GM19043 (cell line): ENCODE data around the gene S1PR2.
"Not testable (repeated sequence)": the region's sequence is repeated elsewhere in the genome, so short reads cannot be mapped to it uniquely, and the experiment has no call there.

Experiments used
- ATAC-seq: cut with Tn5 transposase; IDR thresholded peaks from one replicate; pipeline ENCODE4 v1.9.1; 2021; ENCODE audit warnings: low read depth; ENCODE audit not compliant: unreplicated experiment

S1PR2 gene

DNA sequence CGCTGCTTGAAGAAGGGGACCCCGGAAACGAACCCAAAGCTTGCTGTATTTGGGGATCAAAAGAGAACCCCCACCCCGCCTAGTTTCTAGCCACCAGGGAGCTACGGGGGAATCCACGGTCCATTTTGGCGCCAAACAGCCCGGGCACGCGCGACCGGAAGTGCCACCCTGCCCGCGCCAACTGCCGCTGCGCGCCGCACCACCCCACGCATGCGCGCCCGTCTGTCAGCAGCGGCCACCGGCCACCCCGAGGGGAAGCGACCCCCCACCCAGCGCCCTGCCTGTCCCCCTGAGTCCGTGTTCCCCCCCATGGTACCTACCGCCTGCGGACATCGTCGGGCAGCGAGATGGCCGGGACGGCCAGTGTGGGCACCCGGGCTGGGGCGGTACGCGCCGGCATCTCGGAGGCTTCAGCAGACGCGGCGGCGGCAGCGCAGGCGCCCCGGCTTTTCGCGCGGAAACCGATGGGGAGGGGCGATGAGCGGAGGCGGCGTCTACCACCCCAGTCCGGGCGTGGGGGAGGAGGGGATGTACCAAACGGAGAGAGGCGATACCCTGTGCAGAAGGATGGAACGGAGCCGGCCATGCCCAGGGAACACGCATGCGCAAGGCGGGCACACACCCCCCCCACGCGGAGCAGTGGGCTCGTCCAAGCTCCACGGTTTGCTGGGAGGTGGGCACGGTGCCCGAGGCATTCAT is 36.5 kb downstream of the S1PR2 start, which contains the start of gene DNMT1:
TSS of gene DNMT1 (minus strand) at position 454 of the 699 bp plus-strand sequence. CDS start at position 400, 54 bp downstream.
- peak; percentile 89 for ATAC-seq

DNA sequence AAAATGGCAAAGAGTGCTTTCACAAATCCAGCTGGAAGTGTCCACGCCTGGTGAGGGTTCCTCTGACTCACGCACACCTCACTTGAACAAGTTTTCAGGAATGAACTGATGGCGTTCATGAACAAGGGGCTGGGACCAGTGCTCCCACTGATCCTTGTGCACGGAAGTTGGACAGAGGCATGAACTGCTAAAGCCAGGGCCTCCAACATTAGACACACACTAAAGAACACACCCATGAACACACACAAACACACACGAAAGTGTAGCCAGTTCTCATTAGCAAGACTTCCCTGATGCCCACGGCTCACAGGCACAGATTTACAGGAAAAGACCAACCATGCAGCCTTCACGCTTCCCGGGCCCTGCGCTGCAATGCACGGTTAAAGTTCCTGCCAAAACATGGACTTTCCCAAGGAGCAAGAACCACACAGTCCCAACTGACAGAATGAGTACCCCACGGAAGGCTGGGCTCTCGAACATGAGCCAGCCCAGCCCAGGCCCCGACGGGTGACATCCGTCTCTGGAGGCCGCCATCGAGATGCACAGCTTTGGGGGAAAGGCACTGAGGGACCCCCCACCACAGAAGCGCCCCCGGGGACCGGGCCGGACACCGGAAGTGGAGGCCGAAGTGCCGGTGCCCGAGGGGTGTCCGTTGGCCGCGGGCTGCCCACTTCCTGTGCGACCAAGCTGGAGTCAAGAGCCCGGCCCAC is 37.2 kb downstream of the S1PR2 start:
- no peak for ATAC-seq

DNA sequence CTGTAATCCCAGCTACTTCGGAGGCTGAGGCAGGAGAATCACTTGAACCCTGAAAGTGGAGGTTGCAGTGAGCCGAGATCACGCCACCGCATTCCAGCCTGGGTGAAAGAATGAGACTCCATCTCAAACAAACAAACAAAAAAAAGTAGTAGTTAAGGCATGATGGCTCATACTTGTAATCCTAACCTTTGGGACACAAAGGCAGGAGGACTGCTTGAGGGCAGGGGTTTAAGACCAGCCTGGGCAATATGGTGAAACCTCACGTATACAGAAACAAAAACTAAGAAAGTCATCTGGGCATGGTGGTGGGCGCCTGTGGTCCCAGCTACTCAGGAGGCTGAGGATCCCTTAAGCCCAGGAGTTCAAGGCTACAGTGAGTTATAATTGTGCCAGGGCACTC is 38.2 kb downstream of the S1PR2 start:
- no peak for ATAC-seq

DNA sequence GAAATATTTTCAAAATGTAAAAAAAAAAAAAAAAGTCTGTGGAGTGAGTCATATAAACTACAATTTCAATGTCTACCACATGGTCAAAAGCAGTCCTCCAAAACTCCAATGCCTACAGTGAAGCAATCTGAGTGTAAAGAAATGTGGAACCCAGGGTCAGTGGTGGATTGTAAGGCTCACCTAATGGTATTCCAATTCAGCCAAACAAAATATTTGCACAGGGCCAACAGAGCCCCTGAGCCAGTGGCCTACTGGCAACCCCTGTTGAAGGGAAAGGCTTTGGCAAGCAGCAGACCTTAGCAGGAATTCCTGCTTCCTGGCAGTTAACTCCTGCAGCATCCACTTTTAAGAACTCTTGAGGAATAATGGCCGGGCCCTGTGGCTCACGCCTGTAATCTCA is 39.8 kb downstream of the S1PR2 start:
- no peak for ATAC-seq

DNA sequence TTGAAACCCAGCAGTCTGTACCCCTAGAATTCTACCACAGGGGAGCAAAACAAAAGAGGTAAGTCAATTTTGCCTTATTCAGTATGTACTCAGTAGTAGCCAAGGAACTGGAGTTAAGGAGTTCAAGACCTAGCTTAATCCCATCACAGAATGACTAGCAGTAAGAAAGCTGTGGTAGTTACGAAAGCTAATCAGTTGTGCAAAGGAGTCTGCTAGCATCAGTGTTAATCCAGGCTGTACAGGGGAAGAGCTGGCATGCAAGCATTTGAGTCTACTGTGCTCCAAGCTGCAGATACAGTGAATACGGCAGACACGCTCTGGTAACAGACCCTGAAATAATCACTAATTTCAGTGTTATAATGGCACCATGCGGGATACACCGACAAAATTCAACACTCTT is 41.1 kb downstream of the S1PR2 start:
- ATAC-seq: no peak

DNA sequence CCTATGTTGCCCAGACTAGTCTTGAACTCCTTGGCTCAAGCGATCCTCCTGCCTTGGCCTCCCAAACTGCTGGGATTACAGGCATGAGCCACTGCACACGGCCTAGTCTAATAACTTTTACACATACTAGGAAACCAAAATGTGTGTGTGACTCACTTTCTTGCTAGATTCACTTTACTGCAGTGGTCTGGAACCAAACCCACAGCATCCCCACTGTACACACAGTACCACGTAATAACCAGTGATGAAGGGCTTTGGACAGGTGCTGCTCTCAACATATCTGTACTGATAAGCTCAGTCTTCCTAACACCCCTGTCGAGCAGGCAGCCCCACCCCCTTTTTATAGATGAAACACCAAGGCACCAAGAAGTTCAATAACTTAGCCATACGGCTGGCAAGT is 41.5 kb downstream of the S1PR2 start:
- no peak for ATAC-seq

DNA sequence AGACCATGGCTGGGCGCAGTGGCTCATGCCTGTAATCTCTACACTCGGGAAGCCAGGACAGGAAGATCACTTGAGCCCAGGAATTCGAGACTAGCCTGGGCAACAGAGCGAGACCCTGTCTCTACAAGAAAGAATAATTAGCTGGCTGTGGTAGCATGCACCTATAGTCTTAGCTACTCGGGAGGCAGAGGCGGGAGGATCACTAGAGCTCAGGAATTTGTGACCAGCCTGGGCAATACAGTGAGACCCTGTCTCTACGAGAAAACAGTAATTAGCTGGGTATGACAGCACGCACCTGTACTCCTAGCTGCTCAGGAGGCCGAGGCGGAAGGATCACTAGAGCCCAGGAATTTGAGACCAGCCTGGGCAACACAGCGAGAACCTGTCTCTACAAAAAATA is 43.8 kb downstream of the S1PR2 start:
- no peak for ATAC-seq

DNA sequence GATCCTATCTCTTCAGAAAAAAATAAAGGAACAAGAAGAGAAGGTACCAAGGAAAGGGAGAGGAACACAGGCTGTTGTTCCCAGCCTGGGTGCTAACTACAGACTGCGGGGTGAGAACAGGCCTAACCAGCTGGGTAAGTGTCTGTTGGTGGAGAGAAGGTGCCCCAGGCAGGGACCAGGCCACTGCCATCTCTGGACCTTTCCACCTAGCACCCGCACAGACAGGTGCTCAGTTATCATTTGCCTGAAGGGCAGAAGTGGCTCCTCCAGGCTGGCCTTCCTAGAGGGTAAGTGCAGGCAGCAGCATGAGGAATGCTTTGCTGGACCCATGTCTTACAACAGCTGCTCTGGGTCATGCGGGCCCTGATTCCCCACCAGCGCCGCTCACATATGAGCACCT is 46.5 kb downstream of the S1PR2 start:
- no peak for ATAC-seq

DNA sequence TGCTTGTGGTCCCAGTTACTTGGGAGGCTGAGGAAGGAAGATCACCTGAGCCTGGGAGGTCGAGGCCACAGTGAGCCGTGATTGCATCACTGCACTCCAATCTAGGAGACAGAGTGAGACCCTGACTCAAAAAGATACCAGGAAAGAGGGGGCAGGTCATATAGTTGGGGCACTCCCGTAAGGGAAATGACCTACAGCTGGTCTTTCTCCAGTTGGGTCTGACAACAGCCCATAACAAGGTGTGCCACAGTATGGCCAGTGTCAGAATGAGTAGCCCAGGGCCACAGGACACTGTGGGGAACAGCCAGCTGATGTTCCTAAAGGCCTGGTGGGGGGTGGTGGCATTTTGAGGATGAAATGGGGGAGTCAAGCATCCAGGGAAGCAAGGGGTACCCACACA is 47.2 kb downstream of the S1PR2 start:
- no peak for ATAC-seq

DNA sequence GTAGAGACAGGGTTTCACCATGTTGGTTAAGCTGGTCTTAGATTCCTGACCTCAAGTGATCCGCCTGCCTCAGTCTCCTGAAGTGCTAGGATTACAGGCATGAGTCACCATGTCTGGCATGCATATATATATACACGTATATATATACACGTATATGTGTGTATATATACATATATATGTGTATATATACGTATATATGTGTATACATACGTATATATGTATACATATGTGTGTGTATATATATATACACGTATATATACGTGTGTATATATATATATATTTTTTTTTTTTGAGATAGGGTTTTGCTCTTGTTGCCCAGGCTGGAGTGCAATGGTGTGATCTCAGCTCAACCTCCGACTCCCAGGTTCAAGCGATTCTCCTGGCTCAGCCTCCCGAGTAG is 48.3 kb downstream of the S1PR2 start:
- no peak for ATAC-seq

DNA sequence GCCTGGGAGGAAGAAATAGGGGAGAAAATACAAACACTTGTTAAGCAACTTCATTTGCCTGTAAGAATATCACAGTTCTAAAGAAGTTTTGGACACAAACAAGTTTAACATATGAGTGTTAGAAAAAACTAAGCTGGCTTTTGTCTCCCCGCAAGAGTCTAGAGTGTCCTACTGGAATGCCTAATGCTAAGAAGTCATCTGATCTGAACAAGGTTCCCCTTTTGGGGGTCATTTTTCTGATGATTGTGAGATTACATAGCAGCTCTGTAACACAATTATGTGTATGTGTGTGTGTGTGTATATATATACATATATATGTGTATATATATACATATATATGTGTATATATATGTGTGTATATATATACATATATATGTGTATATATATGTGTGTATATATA is 49.1 kb downstream of the S1PR2 start:
- ATAC-seq: no peak

DNA sequence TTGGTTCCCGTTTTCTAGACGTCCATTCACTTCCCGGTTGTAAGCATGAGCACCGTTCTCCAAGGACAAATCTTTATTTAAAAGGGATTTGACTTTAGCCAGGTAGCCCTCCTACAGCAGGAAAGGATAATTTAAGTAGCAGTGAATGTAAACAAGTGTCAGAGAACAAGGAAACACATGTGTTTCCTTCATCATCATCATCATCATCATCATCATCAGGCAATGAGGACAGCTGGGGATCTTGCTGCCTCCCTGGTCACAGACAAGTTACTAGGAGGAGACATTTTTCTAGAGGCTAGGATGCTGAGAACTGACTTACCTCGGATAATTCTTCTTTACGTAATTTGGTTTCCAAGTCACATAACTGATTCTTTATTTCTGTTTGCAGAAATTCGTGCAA is 50.7 kb downstream of the S1PR2 start:
- ATAC-seq: no peak

DNA sequence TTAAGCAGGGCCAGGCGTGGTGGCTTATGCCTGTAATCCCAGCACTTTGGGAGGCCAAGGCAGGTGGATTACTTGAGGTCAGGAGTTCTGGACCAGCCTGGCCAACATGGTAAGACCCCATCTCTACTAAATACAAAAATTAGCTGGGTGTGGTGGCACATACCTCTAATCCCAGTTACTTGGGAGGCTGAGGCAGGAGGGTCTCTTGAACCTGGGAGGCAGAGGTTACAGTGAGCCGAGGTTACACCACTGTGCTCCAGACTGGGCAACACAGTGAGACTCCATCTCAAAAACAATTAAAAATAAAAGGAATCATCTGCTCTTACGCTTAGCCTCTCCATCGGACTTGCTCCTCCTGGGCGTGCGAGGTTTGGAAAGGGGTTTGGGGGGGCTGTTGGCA is 51.1 kb downstream of the S1PR2 start:
- ATAC-seq: not testable (repeated sequence)

DNA sequence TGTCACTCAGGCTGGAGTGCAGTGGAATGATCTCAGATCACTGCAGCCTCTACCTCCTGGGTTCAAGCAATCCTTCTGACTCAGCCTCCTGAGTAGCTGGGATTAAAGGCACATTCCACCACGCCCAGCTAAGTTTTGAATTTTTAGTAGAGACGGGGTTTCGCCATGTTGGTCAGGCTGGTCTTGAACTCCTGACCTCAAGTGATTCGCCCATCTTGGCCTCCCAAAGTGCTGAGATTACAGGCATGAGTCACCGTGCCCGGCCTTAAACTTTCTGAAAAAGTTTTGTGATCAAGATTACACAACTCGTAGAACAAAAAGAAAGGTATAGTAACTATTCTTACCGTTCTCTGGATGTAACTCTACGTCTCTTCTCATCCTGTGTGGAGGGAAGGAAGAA is 57.6 kb downstream of the S1PR2 start:
- no peak for ATAC-seq
